ENCODE measurements around the gene HAGH. TPM values are rescaled to one million over a fixed set of nuclear protein-coding genes. Genes with fewer than 3 reads are reported as not detected.

Gene HAGH
- total RNA-seq, 1 donor from 2014 or later: 31.1 TPM

DNA sequence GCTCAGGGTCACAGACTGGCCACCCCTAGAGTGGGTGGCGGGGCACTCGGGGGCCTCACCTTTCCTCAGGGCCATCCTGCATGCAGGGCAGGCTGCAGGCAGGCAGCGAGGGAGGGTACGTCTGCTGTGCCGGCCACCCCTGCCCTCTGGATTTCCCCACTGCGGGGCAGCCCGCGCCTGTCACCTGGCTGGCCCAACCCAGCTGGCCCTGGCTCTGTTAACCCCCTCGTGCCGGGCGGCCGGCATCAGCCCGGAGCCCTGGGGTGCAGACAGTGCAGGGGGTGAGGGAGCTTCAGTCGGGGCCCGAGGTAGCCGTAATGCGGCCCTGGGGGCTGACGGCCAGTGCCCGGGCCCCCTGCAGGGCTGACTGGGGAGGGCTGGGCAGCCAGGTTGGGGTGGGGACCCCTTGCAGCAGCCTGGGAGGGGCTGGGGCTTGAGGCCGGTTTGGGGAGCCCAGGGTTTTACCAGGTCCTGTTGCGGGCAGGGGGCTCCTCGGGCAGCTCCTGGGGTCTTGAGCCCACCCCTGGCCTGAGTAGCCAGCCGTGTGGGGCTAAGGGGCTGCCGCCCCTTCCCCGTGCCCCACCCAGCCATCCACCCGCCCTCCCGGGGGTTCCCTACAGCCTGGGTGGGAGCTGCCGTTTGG lies 32.9 kb downstream of the HAGH start, which contains the start of gene IGFALS:
Gene IGFALS, minus strand, starts transcription at position 128 of the 643 bp plus-strand sequence. Its CDS starts 53 bp downstream, at position 75.
- H3K36me3 Mint-ChIP-seq (ENCODE audit: low read depth): peaks cover 6% of the 10 kb centered on the region
- TF ChIP-seq, protein P1, sequence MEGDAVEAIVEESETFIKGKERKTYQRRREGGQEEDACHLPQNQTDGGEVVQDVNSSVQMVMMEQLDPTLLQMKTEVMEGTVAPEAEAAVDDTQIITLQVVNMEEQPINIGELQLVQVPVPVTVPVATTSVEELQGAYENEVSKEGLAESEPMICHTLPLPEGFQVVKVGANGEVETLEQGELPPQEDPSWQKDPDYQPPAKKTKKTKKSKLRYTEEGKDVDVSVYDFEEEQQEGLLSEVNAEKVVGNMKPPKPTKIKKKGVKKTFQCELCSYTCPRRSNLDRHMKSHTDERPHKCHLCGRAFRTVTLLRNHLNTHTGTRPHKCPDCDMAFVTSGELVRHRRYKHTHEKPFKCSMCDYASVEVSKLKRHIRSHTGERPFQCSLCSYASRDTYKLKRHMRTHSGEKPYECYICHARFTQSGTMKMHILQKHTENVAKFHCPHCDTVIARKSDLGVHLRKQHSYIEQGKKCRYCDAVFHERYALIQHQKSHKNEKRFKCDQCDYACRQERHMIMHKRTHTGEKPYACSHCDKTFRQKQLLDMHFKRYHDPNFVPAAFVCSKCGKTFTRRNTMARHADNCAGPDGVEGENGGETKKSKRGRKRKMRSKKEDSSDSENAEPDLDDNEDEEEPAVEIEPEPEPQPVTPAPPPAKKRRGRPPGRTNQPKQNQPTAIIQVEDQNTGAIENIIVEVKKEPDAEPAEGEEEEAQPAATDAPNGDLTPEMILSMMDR (conservative IDR thresholded peaks at IDR 0.05): no peak
- no peak within 1 kb of the TSS for H3K27ac Mint-ChIP-seq (ENCODE audit: unreplicated experiment)
- H3K4me3 Mint-ChIP-seq: no peak within 1 kb of the TSS
- no peaks in the 10 kb centered on the region for H3K27me3 Mint-ChIP-seq (ENCODE audit: low read depth)
- no peaks in the 10 kb centered on the region for H3K9me3 Mint-ChIP-seq
- DNase-seq (ENCODE audit: low read depth, low spot score): no peak
- H3K4me1 Mint-ChIP-seq: no peaks in the 10 kb centered on the region

DNA sequence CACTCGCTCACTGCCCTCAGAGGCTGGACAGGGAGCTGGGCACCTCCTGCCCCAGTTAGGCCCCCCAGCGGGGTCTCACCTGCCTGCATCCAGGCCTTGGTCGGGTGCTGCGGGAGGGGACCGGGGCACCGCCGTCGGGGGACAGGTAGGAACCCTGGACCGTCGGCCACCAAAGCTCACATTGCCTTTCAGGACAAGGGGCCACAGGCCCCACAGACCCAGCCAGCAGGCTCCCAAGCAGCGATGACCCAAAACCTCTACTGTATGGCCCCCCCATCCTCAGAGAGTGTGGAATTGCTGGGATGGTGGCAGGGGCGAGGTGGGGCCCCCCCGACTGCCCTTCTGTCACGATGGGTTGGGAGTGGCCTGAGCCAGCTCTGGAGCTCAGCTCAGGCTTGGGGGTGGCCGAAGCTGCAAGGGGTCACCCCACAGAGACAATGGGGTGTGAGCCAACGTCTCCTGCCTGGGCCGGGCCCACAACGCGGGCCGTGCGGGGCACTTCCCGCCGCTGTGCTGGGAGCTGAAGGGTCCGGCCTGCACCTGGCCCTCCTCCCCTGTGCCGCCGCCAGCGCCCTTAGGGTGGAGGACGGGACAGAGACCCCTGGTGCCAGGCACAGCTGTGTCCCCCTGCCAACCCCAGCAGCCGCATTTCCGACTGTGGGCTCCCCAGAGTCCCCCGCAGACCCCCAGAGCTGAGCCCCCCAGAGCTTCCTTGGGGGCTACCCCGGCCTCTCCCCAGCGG lies 33.6 kb downstream of the HAGH start:
- H3K27ac Mint-ChIP-seq (ENCODE audit: unreplicated experiment): no peak overlapping the region
- no peaks in the 10 kb centered on the region for H3K9me3 Mint-ChIP-seq
- no peaks in the 10 kb centered on the region for H3K27me3 Mint-ChIP-seq (ENCODE audit: low read depth)
- no peaks in the 10 kb centered on the region for H3K4me1 Mint-ChIP-seq
- DNase-seq (ENCODE audit: low read depth, low spot score): no peak
- no peak overlapping the region for H3K4me3 Mint-ChIP-seq
- TF ChIP-seq, protein P1 (conservative IDR thresholded peaks at IDR 0.05): no peak
- peaks cover 5% of the 10 kb centered on the region for H3K36me3 Mint-ChIP-seq (ENCODE audit: low read depth)

DNA sequence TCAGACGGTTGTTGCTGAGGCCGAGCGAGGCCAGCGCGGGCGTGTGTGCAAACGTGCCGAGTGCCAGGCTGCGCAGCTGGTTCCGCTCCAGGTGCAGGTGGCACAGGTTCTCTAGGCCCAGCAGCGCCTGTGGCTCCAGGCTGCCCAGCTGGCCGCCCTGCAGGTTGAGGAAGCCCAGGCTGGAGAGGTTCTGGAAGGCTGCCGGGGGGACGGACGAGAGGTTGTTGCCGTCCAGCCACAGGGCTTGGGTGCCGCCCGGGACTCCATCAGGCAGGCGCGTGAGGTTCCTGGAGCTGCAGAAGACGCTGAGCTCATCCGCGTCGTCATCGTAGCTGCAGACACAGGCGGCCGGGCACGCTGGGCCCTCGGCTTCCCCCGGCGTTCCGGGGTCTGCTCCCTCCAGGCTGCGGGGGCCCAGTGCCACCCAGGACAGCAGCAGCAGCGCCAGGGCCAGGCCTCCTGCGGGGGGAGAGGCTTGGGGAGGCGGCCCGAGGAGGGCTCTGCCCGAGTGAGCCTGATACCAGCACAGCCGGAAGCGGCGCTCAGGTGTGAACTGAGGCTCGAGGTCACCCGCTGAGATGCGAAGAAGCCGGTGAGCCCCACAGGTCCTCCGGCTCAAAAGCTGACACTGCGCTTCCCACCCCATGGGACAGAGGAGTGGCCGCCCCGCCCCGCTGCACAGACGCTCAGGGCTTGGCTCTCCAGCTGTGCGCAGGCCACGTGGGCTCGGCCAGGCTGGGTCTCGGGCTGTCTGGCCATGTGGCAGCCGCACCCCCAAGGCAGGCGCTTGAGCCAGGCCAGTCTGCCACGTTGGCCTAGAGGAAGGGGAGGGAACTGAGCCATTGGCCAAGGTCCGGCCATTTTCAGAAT lies 34.4 kb downstream of the HAGH start:
- H3K27me3 Mint-ChIP-seq (ENCODE audit: low read depth): no peaks in the 10 kb centered on the region
- TF ChIP-seq, protein P1 (conservative IDR thresholded peaks at IDR 0.05): no peak
- no peak overlapping the region for H3K27ac Mint-ChIP-seq (ENCODE audit: unreplicated experiment)
- H3K36me3 Mint-ChIP-seq (ENCODE audit: low read depth): peaks cover 4% of the 10 kb centered on the region
- no peaks in the 10 kb centered on the region for H3K9me3 Mint-ChIP-seq
- no peak for DNase-seq (ENCODE audit: low read depth, low spot score)
- no peaks in the 10 kb centered on the region for H3K4me1 Mint-ChIP-seq
- no peak overlapping the region for H3K4me3 Mint-ChIP-seq

GRCh38 chr16:1791256-1791942 lies 35.2 kb downstream of the HAGH start:
- H3K4me1 Mint-ChIP-seq: no peaks in the 10 kb centered on the region
- DNase-seq (ENCODE audit: low read depth, low spot score): no peak
- no peaks in the 10 kb centered on the region for H3K9me3 Mint-ChIP-seq
- H3K27ac Mint-ChIP-seq (ENCODE audit: unreplicated experiment): no peak overlapping the region
- TF ChIP-seq, protein P1 (conservative IDR thresholded peaks at IDR 0.05): no peak
- no peaks in the 10 kb centered on the region for H3K36me3 Mint-ChIP-seq (ENCODE audit: low read depth)
- no peak overlapping the region for H3K4me3 Mint-ChIP-seq
- no peaks in the 10 kb centered on the region for H3K27me3 Mint-ChIP-seq (ENCODE audit: low read depth)
